Measurements from ENCODE around the gene ST13.

The ST13 gene

DNA sequence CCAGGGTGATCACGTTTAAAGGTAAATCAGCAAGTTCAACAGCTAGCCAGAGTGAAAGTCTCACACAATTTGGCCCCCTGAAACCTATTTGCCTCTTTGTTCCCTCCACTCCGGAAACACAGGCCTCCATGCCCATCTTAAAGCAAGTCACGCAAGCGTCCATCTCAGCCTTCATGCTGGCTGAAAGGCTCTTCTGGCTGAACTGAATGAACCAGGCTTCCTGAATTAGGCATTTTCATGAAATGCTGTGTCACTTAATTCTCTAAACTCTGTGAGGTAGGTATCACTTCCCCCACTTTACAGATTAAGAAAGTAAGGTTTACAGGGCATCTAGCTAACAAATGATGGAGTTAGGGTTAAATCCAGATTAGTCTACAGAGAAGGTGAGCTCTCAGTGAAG lies 38.7 kb downstream of the ST13 start:
- TF ChIP-seq EP300 (IDR thresholded peaks at IDR 0.05; ENCODE audit: borderline replicate concordance) (no peak), ZBTB7A (IDR thresholded peaks at IDR 0.05; ENCODE audit: low read depth) (no peak), CREB1 (IDR thresholded peaks at IDR 0.05; ENCODE audit: low read depth) (no peak), RAD21 (IDR thresholded peaks at IDR 0.05; ENCODE audit: low read depth) (no peak), EGR1 (IDR thresholded peaks at IDR 0.05) (no peak), TCF12 (IDR thresholded peaks at IDR 0.05; ENCODE audit: low read depth) (no peak), TEAD4 (IDR thresholded peaks at IDR 0.05) (no peak), FOXM1 (IDR thresholded peaks at IDR 0.05; ENCODE audit: borderline replicate concordance, low read depth) (no peak), CEBPB (IDR thresholded peaks at IDR 0.05) (no peak), NFIC (IDR thresholded peaks at IDR 0.05) (no peak)
- TF ChIP-seq, protein P1, sequence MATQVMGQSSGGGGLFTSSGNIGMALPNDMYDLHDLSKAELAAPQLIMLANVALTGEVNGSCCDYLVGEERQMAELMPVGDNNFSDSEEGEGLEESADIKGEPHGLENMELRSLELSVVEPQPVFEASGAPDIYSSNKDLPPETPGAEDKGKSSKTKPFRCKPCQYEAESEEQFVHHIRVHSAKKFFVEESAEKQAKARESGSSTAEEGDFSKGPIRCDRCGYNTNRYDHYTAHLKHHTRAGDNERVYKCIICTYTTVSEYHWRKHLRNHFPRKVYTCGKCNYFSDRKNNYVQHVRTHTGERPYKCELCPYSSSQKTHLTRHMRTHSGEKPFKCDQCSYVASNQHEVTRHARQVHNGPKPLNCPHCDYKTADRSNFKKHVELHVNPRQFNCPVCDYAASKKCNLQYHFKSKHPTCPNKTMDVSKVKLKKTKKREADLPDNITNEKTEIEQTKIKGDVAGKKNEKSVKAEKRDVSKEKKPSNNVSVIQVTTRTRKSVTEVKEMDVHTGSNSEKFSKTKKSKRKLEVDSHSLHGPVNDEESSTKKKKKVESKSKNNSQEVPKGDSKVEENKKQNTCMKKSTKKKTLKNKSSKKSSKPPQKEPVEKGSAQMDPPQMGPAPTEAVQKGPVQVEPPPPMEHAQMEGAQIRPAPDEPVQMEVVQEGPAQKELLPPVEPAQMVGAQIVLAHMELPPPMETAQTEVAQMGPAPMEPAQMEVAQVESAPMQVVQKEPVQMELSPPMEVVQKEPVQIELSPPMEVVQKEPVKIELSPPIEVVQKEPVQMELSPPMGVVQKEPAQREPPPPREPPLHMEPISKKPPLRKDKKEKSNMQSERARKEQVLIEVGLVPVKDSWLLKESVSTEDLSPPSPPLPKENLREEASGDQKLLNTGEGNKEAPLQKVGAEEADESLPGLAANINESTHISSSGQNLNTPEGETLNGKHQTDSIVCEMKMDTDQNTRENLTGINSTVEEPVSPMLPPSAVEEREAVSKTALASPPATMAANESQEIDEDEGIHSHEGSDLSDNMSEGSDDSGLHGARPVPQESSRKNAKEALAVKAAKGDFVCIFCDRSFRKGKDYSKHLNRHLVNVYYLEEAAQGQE (IDR thresholded peaks at IDR 0.05; ENCODE audit: low read depth) = no peak
- TF ChIP-seq, protein P2, sequence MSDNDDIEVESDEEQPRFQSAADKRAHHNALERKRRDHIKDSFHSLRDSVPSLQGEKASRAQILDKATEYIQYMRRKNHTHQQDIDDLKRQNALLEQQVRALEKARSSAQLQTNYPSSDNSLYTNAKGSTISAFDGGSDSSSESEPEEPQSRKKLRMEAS (IDR thresholded peaks at IDR 0.05) = no peak

DNA sequence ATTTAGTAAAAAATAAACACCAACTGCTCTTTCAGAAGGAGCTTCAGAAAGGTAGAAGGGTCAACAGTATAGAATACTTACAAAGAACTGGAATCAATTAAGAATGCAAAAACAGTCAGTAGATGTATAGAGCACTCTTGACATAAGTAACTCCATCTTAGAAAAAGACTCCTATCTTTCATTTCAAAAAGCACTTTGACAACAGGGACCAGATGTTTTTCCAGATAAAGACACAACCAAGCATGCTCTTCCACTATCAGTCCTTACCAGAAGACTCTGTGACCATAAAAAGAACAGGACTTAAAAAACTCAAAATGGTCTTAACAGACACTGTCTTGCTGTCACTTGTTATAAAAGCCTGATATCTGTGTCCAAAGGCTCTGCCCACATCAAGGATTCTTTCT lies 42.5 kb downstream of the ST13 start:
- TF ChIP-seq TAF1 (IDR thresholded peaks at IDR 0.05; ENCODE audit: low read depth) (no peak), TEAD4 (IDR thresholded peaks at IDR 0.05) (no peak), FOXM1 (IDR thresholded peaks at IDR 0.05; ENCODE audit: borderline replicate concordance, low read depth) (no peak)

DNA sequence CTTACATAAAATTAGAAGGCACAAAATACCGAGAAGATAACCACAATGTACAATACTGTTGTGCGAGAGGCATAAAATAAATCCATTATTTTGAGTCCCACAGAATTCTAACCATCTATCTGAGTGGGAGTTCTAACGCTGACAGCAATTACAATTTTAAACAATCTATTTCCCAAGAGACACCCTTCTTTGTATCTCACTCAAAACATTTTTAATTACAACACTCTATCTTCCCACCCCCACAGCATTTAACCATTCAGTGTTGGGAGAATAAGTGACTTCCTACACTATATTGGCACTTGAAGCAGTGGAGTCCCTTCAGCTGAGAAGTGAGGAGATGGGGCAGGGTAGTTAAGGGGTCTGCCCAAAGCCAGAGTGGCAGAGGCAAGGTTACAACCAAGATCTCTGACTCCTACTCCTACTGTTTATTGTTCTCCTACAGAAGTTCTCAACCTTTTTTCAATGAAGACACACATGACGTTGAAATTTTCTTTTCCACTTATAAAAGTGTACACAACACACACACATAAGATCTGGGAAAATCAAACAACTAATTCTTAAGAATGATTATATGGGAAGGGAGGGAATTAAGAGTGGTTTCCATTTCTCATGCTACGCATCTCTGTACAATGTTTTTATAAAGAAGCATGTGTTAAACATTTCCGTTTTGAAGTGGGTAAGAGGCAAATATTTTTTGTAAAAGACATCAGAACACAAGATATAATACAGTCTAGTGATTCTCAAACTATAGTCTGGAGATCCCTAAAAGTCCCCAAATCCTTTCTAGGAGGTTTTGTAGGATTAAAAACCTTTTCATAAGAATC lies 48.2 kb downstream of the ST13 start:
- no peak for TF ChIP-seq CREB1 (IDR thresholded peaks at IDR 0.05; ENCODE audit: low read depth)

DNA sequence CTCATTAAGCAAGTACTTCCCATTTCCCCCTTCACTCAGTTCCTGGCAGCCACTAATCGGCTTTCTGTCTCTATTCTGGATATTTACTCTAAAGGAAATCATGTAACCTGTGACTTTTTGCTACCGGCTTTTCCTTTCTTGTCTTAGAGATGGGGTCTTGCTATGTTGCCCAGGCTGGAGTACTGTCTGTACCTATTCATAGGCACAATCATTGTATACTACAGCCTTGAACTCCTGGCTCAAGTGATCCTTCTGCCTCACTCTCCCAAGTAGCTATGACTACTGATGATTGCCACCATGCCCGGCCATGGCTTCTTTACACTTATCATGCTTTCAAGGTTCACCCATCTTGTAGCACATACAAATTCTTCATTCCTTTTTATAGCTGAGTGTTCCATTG lies 49.7 kb downstream of the ST13 start:
- no peak for TF ChIP-seq TCF12 (IDR thresholded peaks at IDR 0.05; ENCODE audit: low read depth)
- TF ChIP-seq NFIC (IDR thresholded peaks at IDR 0.05) = no peak
- TF ChIP-seq, protein P3, sequence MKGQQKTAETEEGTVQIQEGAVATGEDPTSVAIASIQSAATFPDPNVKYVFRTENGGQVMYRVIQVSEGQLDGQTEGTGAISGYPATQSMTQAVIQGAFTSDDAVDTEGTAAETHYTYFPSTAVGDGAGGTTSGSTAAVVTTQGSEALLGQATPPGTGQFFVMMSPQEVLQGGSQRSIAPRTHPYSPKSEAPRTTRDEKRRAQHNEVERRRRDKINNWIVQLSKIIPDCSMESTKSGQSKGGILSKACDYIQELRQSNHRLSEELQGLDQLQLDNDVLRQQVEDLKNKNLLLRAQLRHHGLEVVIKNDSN (IDR thresholded peaks at IDR 0.05) = no peak
- TF ChIP-seq RAD21 (IDR thresholded peaks at IDR 0.05; ENCODE audit: low read depth) = no peak
- no peak for TF ChIP-seq CREB1 (IDR thresholded peaks at IDR 0.05; ENCODE audit: low read depth)
- no peak for TF ChIP-seq YY1 (IDR thresholded peaks at IDR 0.05; ENCODE audit: low read depth)
- TF ChIP-seq EP300 (IDR thresholded peaks at IDR 0.05; ENCODE audit: borderline replicate concordance) = no peak
- no peak for TF ChIP-seq EGR1 (IDR thresholded peaks at IDR 0.05)
- TF ChIP-seq, protein P1 (IDR thresholded peaks at IDR 0.05; ENCODE audit: low read depth) = no peak
- TF ChIP-seq, protein P2 (IDR thresholded peaks at IDR 0.05) = no peak
- no peak for TF ChIP-seq TEAD4 (IDR thresholded peaks at IDR 0.05)
- no peak for TF ChIP-seq FOXM1 (IDR thresholded peaks at IDR 0.05; ENCODE audit: borderline replicate concordance, low read depth)
- TF ChIP-seq ZBTB7A (IDR thresholded peaks at IDR 0.05; ENCODE audit: low read depth) = no peak
- TF ChIP-seq CEBPB (IDR thresholded peaks at IDR 0.05) = no peak
- TF ChIP-seq TAF1 (IDR thresholded peaks at IDR 0.05; ENCODE audit: low read depth) = no peak

DNA sequence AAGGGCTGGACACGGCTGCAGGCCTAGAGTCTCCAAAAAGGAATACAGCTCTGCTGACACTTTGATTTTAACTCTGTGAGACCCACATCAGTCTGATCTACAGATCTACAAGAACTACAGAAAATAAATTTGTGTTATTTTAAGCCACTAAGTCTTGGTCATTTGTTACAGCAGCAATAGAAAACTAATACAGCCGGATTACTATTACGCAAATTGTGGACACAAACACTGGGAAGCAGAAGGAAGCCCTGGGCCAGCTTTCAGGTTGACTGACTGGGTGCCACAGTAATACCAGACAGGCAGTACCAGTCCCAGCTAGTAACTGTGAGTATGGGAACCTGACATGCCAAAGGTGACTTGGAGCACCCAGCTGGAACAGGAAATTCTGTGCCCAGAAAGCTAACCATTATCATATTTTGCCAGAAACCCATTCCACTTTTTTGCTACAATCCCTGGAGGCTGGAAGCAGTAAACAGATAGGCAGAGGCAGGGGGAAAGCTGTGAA lies 50.7 kb downstream of the ST13 start:
- TF ChIP-seq CEBPB (IDR thresholded peaks at IDR 0.05) (0 out of 2 replicates have a peak, but pooled peaks have one; percentile 29), FOXM1 (IDR thresholded peaks at IDR 0.05; ENCODE audit: borderline replicate concordance, low read depth) (no peak)

DNA sequence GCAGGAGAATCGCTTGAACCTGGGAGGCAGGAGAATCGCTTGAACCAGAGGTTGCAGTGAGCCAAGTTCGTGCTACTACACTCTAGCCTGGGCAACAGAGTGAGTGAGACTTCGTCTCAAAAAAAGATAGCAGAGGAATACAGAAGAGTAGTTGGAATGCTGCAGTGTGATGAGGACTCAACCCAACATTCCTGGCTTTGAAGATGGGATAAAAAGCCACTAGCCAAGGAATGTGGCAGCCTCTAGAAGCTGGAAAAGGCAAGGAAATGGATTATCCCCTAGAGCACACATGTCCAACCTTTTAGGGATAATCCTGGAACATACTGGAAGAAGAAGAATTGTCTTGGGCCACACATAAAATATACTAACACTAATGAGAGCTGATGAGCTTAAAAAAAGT lies 51.2 kb downstream of the ST13 start:
- TF ChIP-seq TCF12 (IDR thresholded peaks at IDR 0.05; ENCODE audit: low read depth) (no peak), CREB1 (IDR thresholded peaks at IDR 0.05; ENCODE audit: low read depth) (no peak), RAD21 (IDR thresholded peaks at IDR 0.05; ENCODE audit: low read depth) (no peak), ZBTB7A (IDR thresholded peaks at IDR 0.05; ENCODE audit: low read depth) (no peak), EP300 (IDR thresholded peaks at IDR 0.05; ENCODE audit: borderline replicate concordance) (no peak)
- TF ChIP-seq, protein P1 (IDR thresholded peaks at IDR 0.05; ENCODE audit: low read depth) = no peak

All from Ishikawa (cell line).